GM19455 (cell line): ENCODE results near the gene MYH14.
"Not testable (repeated sequence)": the region's sequence is repeated elsewhere in the genome, so short reads cannot be mapped to it uniquely, and the experiment has no call there.

ENCODE experiments used
- ATAC-seq: cut with Tn5 transposase; IDR thresholded peaks from one replicate; pipeline ENCODE4 v1.9.1; 2021; ENCODE audit not compliant: unreplicated experiment

The MYH14 gene

GRCh38 chr19:50223439-50223716 lies 20.0 kb downstream of the MYH14 start:
- no peak for ATAC-seq

DNA sequence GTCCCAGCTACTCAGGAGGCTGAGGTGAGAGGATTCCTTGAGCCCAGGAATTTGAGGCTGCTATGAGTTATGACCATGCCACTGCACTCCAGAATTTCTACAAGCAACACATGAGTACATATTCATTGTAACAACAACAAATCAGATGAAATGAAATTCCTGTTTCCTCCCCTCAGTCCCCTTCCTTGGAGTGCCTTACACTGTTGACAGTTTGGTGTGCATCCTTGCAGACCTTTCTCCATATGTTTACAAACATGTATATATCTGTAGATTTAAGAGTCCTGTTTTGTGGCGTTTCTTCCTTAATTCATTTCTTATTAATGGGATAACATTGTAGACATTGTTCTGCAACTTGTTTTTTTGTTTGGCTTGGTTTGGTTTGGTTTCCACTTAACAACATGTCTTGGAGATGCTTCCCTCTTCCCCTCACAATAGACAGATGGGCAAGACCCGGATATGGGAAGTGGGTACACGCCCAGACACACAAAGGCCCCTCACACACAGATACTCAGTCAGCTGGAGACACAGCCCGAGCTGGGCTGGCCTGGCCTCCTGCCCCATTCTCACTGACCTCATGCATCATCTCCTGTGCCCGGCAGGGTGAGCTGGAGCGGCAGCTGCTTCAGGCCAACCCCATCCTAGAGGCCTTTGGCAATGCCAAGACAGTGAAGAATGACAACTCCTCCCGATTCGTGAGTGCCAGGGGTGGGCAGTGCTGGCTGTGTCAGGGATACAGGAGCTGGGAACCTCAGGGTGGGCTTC lies 21.7 kb downstream of the MYH14 start:
- no peak for ATAC-seq

DNA sequence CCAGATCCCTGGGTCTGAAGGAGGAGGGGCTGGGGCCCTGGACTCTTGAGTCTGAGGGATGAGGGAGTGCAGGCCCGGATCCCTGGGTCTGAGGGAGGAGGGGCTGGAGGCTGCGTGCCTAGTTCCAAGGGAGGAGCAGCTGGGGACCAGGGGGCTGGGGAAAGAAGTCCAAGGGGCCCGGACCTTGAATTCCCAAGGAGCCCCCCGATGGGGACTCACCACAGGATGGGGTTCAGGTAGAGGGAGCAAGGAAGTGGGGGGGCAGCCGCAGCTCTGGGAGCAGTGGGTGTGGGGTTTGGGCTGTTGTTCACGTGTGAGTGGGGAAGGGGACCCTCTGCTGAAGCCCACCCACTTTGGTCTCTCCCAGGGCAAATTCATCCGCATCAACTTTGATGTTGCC lies 23.1 kb downstream of the MYH14 start:
- ATAC-seq: no peak

DNA sequence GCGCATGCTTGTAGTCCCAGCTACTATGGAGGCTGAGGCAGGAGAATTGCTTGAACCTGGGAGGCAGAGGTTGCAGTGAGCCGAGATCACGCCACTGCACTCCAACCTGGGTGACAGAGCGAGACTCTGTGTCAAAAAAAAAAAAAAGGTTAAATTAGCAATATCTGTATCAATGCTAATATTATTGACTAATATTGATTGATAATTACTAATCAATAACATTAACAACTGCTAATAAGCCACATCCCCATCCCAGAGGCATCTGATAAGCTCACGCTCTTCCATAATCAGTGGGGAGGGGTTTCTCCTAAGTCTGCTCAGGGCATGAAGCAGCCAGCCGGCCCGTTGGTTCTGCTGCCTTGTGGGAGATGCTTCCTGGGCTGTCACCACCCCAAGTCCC lies 24.7 kb downstream of the MYH14 start:
- ATAC-seq: not testable (repeated sequence)

DNA sequence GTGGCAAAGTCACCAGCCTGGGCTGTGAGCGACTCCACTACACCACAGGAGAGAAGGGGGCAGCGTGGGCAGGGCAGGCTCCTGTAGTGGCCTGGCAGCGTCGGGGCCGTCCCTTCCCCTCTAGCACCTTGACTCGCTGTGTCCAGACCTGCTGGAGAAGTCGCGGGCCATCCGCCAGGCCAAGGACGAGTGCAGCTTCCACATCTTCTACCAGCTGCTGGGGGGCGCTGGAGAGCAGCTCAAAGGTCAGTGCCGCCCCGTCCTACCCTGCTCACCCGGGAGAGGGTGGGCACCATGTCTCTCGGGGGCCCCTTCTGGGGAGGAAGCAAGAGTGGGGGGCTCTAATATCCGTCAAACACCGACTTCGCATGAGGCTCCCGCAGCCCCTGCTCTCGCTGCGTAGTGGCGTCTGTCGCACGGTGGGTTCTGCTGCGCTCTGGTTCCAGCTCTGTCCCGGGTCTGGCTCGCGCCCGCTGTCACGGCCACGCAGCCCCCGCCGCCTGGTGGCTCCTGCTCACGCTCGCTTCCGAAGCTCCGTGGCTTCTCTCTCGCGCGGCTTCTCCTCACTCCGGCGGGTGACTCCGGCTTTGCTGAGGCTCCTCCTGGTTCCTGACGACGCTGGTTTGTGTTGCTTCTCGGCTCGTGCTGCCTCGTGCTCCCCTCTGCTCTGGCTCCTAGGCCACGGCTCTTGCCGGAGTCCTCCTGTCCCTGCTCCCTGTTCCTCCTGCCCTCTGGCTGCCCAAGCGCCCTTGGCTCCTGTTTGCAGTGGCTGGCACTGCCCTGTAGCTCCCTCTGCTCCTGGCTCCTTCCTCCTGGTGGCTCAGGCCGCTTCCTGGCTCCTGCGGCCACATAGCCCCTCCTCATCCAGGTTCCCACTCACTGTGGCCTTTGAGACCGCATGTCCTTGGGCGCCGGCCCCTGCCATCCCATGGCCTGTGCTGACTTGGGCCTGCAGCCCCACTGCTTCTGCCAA lies 27.2 kb downstream of the MYH14 start:
- ATAC-seq: no peak

DNA sequence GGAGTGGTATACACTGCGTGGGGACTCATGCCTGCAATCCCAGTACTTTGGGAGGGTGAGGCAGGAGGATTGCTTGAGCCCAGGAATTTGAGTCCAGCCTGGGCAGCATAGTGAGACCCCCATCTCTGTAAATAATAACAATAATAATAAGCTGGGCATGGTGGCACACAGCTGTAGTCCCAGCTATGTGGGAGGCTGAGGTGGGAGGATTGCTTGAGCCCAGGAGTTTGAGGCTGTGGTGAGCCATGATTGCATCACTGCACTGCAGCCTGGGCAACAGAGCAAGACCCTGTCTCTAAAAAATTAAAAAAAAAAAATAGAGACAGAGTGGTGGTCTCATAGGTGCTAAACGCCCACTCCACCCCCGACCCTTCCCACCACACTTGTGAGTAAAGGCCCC lies 28.0 kb downstream of the MYH14 start:
- not testable (repeated sequence) for ATAC-seq

DNA sequence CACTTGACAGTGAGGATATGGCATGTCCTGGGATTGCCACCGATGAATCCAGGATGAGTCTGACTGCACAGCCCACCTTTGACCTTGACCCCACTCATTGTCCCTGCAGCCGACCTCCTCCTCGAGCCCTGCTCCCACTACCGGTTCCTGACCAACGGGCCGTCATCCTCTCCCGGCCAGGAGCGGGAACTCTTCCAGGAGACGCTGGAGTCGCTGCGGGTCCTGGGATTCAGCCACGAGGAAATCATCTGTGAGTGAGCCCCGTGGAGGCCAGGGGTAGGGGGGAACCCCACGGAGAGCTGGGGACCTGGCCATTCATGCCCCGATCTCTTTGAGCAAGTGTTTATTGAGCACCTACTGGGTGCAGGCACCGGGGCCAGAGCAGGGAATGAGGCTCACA lies 28.4 kb downstream of the MYH14 start:
- ATAC-seq: no peak

DNA sequence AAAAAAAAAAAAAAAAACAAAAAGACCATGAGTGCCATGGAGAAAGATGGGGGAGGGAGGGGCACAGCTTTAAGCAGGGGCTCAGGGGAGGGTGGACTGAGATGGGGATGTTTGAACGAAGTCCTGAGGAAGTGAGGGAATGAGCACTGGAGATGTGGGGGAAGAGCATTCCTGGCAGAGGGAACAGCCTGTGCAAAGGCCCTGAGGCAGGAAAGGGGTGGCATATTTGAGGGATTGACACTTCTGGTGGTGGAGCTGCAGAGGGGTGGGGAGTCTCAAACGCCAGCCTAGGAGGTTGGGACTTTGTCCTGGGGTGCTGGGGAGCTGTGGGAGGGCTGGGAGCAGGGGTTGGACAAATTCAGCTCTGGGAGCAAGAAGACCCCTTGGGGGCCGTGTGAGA lies 29.2 kb downstream of the MYH14 start:
- no peak for ATAC-seq

DNA sequence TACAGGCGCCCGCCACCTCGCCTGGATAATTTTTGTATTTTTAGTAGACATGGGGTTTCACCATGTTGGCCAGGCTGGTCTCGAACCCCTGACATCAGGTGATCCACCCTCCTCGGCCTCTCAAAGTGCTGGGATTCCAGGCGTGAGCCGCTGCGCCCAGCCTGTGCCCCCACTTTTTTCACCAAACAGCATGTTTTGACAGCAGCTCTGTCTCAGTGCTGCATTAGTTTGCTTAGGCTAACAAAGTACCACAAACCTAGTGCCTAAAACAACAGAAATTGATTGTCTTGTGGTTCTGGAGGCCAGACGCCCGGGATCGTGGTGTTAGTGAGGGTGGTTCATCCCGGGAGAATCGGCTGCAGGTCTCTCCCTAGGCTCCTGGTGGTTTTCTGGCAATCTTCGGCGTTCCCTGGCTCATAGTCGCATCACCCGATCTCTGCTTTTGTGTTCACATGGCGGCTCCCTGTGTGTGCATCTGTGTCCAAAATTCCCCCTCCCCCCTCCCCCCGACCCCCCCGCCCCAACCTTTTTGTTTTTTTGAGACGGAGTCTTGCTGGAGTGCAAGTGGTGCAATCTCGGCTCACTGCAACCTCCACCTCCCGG lies 30.0 kb downstream of the MYH14 start:
- ATAC-seq: no peak

GRCh38 chr19:50237493-50237892 lies 34.1 kb downstream of the MYH14 start:
- not testable (repeated sequence) for ATAC-seq

DNA sequence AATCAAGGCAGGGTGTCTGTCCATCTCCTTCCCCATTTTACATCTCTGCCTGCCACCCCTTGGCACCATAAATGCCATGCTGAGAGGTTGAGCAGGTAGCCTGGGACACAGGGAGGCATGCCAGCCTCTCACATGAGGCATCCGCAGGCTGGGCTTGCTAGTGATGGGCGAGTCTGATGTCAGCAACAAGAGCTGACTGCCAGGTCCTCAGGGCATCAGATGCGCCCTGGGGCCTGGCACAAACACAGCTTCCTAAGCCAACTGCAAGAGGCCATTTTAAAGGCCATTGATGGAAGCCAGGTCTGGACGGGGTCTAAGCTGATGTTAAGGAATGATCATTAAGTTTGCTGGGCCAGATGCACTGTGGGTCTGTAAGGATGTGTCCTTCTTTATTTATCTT lies 34.6 kb downstream of the MYH14 start:
- ATAC-seq: no peak

DNA sequence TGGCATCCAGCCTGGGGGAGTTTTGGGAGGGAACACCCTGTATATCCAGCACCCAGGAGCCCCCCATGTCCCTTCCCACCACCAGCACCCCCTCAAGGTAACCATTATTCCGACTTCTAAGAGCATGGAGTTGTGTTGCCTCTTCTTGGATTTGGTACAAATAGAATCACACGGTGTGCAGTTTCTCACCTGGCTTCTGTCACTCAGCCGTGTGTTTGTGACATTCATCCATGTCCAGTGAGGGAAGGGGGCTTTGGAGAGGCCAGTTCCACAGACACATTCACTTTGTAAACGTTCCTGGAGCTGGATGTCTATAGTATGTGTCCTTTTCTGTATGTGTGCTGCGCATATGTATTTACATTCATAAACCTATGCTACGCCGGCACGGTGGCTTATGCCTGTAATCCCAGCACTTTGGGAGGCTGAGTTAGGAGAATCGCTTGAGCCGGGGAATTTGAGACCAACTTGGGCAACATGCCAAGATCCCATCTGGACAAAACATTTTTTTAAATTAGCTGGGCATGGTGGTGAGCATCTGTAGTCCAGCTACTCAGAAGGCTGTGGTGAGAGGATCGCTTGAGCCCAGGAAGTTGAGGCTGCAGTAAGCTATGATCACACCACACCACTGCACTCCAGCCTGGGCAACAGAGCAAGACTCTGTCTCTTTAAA lies 36.6 kb downstream of the MYH14 start:
- ATAC-seq: no peak

- no peak for ATAC-seq
Observed at GRCh38 chr19:50242581-50242980, 39.2 kb downstream of the MYH14 start.

GRCh38 chr19:50244695-50245094 lies 41.3 kb downstream of the MYH14 start:
- ATAC-seq: no peak

- no peak for ATAC-seq
Observed at GRCh38 chr19:50248413-50248812, 45.0 kb downstream of the MYH14 start.

- ATAC-seq: no peak
Observed at GRCh38 chr19:50248826-50249225, 45.4 kb downstream of the MYH14 start.

DNA sequence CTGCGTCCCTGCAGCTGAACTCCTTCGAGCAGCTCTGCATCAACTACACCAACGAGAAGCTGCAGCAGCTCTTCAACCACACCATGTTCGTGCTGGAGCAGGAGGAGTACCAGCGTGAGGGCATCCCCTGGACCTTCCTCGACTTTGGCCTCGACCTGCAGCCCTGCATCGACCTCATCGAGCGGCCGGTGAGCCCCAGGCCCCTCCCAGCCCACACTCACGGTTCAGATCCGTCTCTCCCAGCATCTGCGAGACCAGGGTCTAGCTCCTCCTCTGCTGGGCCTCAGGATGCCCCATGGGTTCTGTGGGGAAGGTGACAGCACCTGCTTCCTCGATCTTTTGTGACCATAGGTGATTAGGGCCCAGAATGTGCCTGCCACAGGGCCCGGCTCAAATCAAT lies 46.2 kb downstream of the MYH14 start:
- no peak for ATAC-seq

GRCh38 chr19:50250450-50251136 lies 47.2 kb downstream of the MYH14 start:
- ATAC-seq: no peak

DNA sequence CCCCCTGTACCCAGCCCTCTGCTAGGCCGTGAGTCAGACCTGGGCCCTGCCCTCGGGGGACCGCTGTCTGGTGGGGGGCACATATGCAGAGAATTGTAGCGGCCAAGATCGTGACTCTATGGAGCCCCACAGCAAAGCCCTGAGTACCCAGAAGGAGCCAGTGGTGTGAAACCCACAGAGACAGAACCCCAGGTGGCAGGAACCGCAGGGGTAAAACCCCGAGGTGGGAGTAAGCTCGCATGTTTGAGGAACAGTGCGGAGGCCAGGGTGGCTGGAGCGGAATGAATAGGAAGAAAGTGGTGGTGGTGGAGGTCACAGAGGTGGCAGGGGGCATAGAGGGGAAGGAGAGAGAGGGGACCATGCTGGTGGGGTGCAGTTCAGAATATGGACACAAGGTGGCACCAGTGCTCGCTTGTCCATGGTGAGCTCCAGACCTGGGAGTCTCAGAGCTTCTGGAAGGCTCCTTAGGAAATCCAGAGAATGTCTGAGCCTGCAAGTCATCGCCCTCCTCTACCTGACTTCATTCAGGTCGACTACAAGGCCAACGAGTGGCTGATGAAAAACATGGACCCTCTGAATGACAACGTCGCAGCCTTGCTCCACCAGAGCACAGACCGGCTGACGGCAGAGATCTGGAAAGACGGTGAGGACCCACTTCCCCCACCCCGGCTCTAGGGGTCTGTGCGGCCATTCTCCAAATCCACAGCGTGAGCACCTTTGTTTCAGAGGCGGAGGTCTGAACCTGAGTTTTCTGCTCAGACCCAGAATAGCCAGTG lies 48.9 kb downstream of the MYH14 start:
- ATAC-seq: no peak

- ATAC-seq: no peak
Observed at GRCh38 chr19:50252887-50253268, 49.5 kb downstream of the MYH14 start.
